ENCODE results near the gene CDH23. TPM values are rescaled to one million over a fixed set of nuclear protein-coding genes. Genes with fewer than 3 reads are reported as not detected.

Gene CDH23
- total RNA-seq, 4 donors from 2014 or later = 2.9 to 16.1 (median 5.9) TPM

DNA sequence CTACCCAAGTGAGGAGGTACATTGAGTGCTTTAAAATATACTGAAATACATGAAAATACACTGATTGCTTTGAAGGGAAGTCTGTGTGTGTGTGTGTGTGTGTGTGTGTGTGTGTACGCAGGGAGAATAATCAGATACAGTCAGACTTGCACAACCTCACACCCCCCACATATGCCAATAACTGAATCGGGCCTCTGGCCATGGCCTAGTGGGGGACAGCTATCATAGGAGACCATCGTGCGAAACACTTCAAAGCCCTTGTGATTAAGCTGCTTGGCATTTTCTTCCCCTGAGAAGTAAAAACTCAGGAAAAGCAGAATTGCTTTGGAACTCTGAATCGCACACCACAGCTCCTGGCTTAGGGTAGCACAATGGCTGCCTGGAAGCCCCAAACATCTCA is 187.7 kb downstream of the CDH23 start:
- Histone ChIP-seq H3K4me1 (no peaks in the 10 kb centered on the region), H3K9me3 (no peaks in the 10 kb centered on the region), H3K36me3 (no peaks in the 10 kb centered on the region), H3K4me3 (no peak overlapping the region), H3K27me3 (peaks cover 17% of the 10 kb centered on the region), H3K27ac (no peak overlapping the region)
- no peak for DNase-seq
- 88 to 90% methylated on average over 1 to 5 of the region's 5 CpGs for WGBS, 2 donors (ENCODE audit: low coverage in 1 of 2)
- intact Hi-C loops (cut with DNase I; ENCODE audit: low total_unique reads) (no loop called here), in situ Hi-C loops (cut with MboI; ENCODE audit: low pct_ligation_motif_present in 1 of 4, low pct_unique_long_range_greater_than_20kb in 1 of 4, low sequenced_read_pairs in 3 of 4) (no loop called here)
- TF ChIP-seq POLR2A (IDR thresholded peaks at IDR 0.05) (no peak), POLR2AphosphoS5 (IDR thresholded peaks at IDR 0.05) (no peak), EP300 (IDR thresholded peaks at IDR 0.05; ENCODE audit: low read depth) (no peak)
- TF ChIP-seq, protein P1, sequence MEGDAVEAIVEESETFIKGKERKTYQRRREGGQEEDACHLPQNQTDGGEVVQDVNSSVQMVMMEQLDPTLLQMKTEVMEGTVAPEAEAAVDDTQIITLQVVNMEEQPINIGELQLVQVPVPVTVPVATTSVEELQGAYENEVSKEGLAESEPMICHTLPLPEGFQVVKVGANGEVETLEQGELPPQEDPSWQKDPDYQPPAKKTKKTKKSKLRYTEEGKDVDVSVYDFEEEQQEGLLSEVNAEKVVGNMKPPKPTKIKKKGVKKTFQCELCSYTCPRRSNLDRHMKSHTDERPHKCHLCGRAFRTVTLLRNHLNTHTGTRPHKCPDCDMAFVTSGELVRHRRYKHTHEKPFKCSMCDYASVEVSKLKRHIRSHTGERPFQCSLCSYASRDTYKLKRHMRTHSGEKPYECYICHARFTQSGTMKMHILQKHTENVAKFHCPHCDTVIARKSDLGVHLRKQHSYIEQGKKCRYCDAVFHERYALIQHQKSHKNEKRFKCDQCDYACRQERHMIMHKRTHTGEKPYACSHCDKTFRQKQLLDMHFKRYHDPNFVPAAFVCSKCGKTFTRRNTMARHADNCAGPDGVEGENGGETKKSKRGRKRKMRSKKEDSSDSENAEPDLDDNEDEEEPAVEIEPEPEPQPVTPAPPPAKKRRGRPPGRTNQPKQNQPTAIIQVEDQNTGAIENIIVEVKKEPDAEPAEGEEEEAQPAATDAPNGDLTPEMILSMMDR (IDR thresholded peaks at IDR 0.05) = no peak

DNA sequence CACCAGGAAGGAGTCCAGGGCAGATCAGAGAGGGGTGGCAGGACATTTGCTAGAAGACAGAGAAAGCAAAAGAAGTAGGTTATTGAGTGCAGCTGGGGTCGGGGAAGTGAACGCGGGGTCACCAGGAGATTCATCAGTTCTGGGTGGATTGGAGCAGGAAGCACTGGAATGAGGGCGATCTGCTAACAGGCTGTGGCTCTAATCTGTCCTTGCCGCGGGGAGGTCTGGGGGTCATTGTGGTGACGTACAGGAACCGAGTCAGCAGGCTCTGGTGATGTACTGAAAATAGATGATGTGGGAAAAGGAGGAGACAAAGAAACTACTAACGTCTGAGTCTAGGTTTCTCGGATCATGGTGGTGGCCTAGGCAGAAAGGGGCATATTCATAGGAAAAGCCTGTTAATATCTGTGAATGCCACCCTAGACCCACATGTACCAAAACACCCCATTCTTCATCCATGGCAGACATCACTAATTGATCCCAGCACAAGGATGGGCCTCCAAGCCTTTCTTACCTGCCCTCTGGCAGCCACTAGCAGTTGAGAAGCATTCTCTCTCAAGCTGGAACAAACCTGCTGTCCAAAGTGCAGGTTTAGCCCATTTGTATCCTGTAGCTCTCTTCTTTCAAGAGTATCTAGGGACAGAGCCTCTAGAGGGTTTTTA is 188.3 kb downstream of the CDH23 start:
- in situ Hi-C loops (cut with MboI; ENCODE audit: low pct_ligation_motif_present in 1 of 4, low pct_unique_long_range_greater_than_20kb in 1 of 4, low sequenced_read_pairs in 3 of 4) = no loop called here
- H3K27me3 ChIP-seq = peaks cover 17% of the 10 kb centered on the region
- H3K9me3 ChIP-seq = no peaks in the 10 kb centered on the region
- TF ChIP-seq, protein P1 (IDR thresholded peaks at IDR 0.05) = no peak
- TF ChIP-seq EP300 (IDR thresholded peaks at IDR 0.05; ENCODE audit: low read depth) (no peak), POLR2AphosphoS5 (IDR thresholded peaks at IDR 0.05) (no peak), POLR2A (IDR thresholded peaks at IDR 0.05) (no peak)
- intact Hi-C loops (cut with DNase I; ENCODE audit: low total_unique reads) = no loop called here
- no peaks in the 10 kb centered on the region for H3K4me1 ChIP-seq
- no peaks in the 10 kb centered on the region for H3K36me3 ChIP-seq
- no peak overlapping the region for H3K27ac ChIP-seq
- no peak overlapping the region for H3K4me3 ChIP-seq
- DNase-seq = no peak
- 80 to 94% methylated on average over 4 to 10 of the region's 10 CpGs for WGBS, 2 donors (ENCODE audit: low coverage in 1 of 2)

DNA sequence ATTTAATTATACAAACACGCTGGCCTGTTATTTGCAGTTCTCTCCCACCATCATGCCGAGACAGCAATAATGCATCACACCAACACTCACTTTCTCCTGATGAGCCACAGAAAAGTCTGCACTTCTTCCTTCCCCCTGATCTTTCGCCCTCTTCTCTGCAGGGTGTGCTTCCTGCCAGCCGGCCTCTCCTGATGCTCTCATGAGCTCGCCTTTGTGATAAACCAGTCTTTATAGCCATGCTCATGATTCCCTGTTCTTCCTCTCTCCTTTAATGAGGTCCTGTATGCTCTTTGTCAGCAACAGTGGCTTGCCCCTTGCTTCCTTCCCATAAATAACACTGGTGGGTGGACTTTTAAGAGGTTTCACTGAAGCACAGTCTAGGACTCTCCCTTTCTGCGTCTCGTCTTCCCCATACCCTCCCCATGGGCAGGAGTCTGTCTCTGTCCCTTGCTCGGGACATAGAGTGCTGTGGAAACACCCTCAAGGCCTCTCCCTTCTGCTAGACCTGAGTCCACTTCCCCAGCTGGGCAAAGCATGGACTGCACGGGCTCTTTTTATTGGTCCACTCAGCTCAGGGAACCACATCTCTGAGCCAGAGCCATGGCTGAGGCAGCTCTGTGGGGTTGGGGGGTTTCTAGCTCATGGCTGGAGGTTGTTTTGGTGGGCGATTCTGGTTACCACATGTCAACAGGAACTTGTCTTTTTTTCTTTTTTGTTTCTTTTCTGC is 189.0 kb downstream of the CDH23 start:
- WGBS, 2 donors (ENCODE audit: low coverage in 1 of 2) = 58 to 63% methylated on average over 7 to 10 of the region's 10 CpGs
- intact Hi-C loops (cut with DNase I; ENCODE audit: low total_unique reads) = no loop called here
- no peaks in the 10 kb centered on the region for H3K9me3 ChIP-seq

DNA sequence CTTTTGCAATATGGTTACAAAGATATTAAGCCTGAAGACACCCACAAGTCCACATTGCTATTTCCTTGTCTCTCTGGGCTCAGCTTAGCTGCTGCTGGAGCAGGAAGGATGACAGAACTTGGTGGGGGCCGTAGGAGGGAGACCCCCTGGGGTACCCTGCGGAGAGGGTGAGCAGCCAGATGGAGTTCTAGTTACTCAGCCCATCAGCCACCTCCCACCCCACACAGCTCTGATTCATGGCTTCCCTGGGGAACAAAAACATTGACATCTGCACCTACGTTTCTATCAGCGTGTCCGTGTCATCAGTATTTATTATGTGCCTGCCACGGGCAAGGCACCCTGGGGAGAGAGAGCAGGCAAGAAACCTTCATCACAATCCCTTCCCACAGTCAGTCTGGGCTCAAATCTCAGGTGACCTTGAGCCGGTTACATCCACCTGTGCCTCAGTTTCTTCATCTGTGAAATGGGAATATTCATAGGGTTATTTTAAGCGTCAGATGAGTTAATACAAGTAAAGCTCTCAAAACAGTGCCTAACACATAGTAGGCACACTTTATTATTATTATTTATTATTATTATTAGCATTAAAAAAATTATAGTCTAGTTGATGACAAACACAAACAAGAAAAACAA is 191.3 kb downstream of the CDH23 start:
- intact Hi-C loops (cut with DNase I; ENCODE audit: low total_unique reads) = no loop called here
- DNase-seq = no peak
- peaks cover 17% of the 10 kb centered on the region for H3K27me3 ChIP-seq
- no peak overlapping the region for H3K4me3 ChIP-seq
- H3K27ac ChIP-seq = no peak overlapping the region
- no peaks in the 10 kb centered on the region for H3K4me1 ChIP-seq
- no peaks in the 10 kb centered on the region for H3K36me3 ChIP-seq
- TF ChIP-seq POLR2A (IDR thresholded peaks at IDR 0.05) = no peak
- TF ChIP-seq, protein P1 (IDR thresholded peaks at IDR 0.05) = no peak
- TF ChIP-seq EP300 (IDR thresholded peaks at IDR 0.05; ENCODE audit: low read depth) = no peak
- TF ChIP-seq POLR2AphosphoS5 (IDR thresholded peaks at IDR 0.05) = no peak
- WGBS, 2 donors (ENCODE audit: low coverage in 1 of 2) = 73 to 81% methylated on average over 4 to 8 of the region's 8 CpGs
- in situ Hi-C loops (cut with MboI; ENCODE audit: low pct_ligation_motif_present in 1 of 4, low pct_unique_long_range_greater_than_20kb in 1 of 4, low sequenced_read_pairs in 3 of 4) = no loop called here
- H3K9me3 ChIP-seq = no peaks in the 10 kb centered on the region

More for the DNA sequence above, 189.0 kb downstream of the CDH23 start:
- TF ChIP-seq POLR2A (IDR thresholded peaks at IDR 0.05) (no peak), EP300 (IDR thresholded peaks at IDR 0.05; ENCODE audit: low read depth) (no peak), POLR2AphosphoS5 (IDR thresholded peaks at IDR 0.05) (no peak)
- TF ChIP-seq, protein P1 (IDR thresholded peaks at IDR 0.05) = no peak
- H3K27ac ChIP-seq = no peak overlapping the region
- peaks cover 17% of the 10 kb centered on the region for H3K27me3 ChIP-seq
- H3K4me1 ChIP-seq = no peaks in the 10 kb centered on the region
- in situ Hi-C loops (cut with MboI; ENCODE audit: low pct_ligation_motif_present in 1 of 4, low pct_unique_long_range_greater_than_20kb in 1 of 4, low sequenced_read_pairs in 3 of 4) = no loop called here
- H3K36me3 ChIP-seq = no peaks in the 10 kb centered on the region
- no peak overlapping the region for H3K4me3 ChIP-seq
- no peak for DNase-seq

Data from transverse colon (tissue), 4 donors.